BJ (cell line): ENCODE measurements around the gene B9D2. TPM values are rescaled to one million over a fixed set of nuclear protein-coding genes. Genes with fewer than 3 reads are reported as not detected.
A peak's percentile ranks its signal among the peaks of the same experiment; 100 is the strongest.

Experiments
- CTCF ChIA-PET: fragments of 350-600 bp; formaldehyde crosslinking; extraction: SDS; loops from one replicate; lab custom pipeline; 2021; ENCODE audit warnings: antibody characterized with exemption, inconsistent platforms; lab: Yijun Ruan, JAX
- POLR2A ChIA-PET: fragments of 300-600 bp; sonication (Branson Sonifier 250); formaldehyde crosslinking; extraction: SDS; loops from one replicate; lab custom pipeline; 2021; ENCODE audit warnings: antibody characterized with exemption; lab: Charles Lee
- DNase-seq: peaks from one replicate; pipeline ENCODE4 v3.0.0-alpha.2; 2011; ENCODE audit warnings: low read depth
- H3K27me3 ChIP-seq: 2 replicates; pipeline ENCODE4 v1.6.0; 2011; ENCODE audit warnings: low read length; ENCODE audit not compliant: control insufficient read depth, insufficient read depth
- H3K36me3 ChIP-seq: 2 replicates; pipeline ENCODE4 v1.5.1; 2011; ENCODE audit warnings: low read length; ENCODE audit not compliant: control insufficient read depth, insufficient read depth
- H3K4me3 ChIP-seq: 2 replicates; pipeline ENCODE4 v1.5.1; 2011; ENCODE audit warnings: low read depth, mild to moderate bottlenecking, control low read depth, low read length
- CTCF ChIP-seq: IDR thresholded peaks from 2 replicates; pipeline ENCODE4 v1.5.1; 2011; ENCODE audit warnings: low read depth, mild to moderate bottlenecking, control low read depth, inconsistent platforms, low read length, moderate library complexity; ENCODE audit not compliant: insufficient read depth
- polyA plus RNA-seq: library from polyadenylated mRNA; depleted of rRNA; stranded (reverse); fragments of >200 nt; gene quantifications from 2 replicates; pipeline ENCODE4 v1.2.3, GENCODE V29; 2011

Gene B9D2
- polyA plus RNA-seq, 1 experiment: 10.9 TPM

- H3K4me3 ChIP-seq: peak overlapping the region; percentile 48
- CTCF ChIA-PET: interaction anchor here (0.6 to 5.3 kb wide), 30 partner anchors 9 to 183 kb away, joined by 3 to 83 read pairs (median 4); partner anchors contain the start of genes B3GNT8, DMAC2 and HNRNPUL1
- DNase-seq: no peak
- no peaks in the 10 kb centered on the region for H3K27me3 ChIP-seq
- H3K36me3 ChIP-seq: peaks cover 25% of the 10 kb centered on the region
- TF ChIP-seq CTCF: no peak
- POLR2A ChIA-PET: no interaction called here
These were observed 54.5 kb downstream of the B9D2 start for GRCh38 chr19:41309180-41310032.

- ChIA-PET POLR2A (no interaction called here), CTCF (interaction anchor here (0.6 to 5.3 kb wide), 35 partner anchors 9 to 355 kb away, joined by 3 to 83 read pairs (median 4); partner anchors contain the start of genes B3GNT8, B9D2, DMAC2 and HNRNPUL1)
- H3K27me3 ChIP-seq: no peaks in the 10 kb centered on the region
- H3K4me3 ChIP-seq: no peak overlapping the region
- no peak for DNase-seq
- H3K36me3 ChIP-seq: peaks cover 32% of the 10 kb centered on the region
- TF ChIP-seq CTCF: peak; percentile 95
These were observed 55.3 kb downstream of the B9D2 start for GRCh38 chr19:41308450-41309179.

GRCh38 chr19:41307954-41308449 lies 55.9 kb downstream of the B9D2 start:
- CTCF ChIA-PET: interaction anchor here (0.7 to 5.3 kb wide), 25 partner anchors 9 to 354 kb away, joined by 3 to 83 read pairs (median 4); partner anchors contain the start of genes B9D2 and HNRNPUL1
- peaks cover 36% of the 10 kb centered on the region for H3K36me3 ChIP-seq
- no peak for TF ChIP-seq CTCF
- POLR2A ChIA-PET: no interaction called here
- no peak for DNase-seq
- no peak overlapping the region for H3K4me3 ChIP-seq
- H3K27me3 ChIP-seq: no peaks in the 10 kb centered on the region

- CTCF ChIA-PET: interaction anchor here (0.7 to 5.3 kb wide), 16 partner anchors 10 to 178 kb away, joined by 3 to 83 read pairs (median 4); partner anchors contain the start of genes B9D2 and HNRNPUL1
- POLR2A ChIA-PET: no interaction called here
- peaks cover 37% of the 10 kb centered on the region for H3K36me3 ChIP-seq
These were observed 56.7 kb downstream of the B9D2 start for GRCh38 chr19:41307090-41307875.

More at GRCh38 chr19:41307090-41307875, 56.7 kb downstream of the B9D2 start:
- no peak for TF ChIP-seq CTCF
- no peak for DNase-seq
- Histone ChIP-seq H3K4me3 (no peak overlapping the region), H3K27me3 (no peaks in the 10 kb centered on the region)
